Measurements from ENCODE around the gene FETUB.
"Not testable (repeated sequence)": the region's sequence is repeated elsewhere in the genome, so short reads cannot be mapped to it uniquely, and the experiment has no call there.

The FETUB gene

GRCh38 chr3:186628756-186629155 is 11.4 kb upstream of the FETUB start:
- TF ChIP-seq ZFX (IDR thresholded peaks at IDR 0.05) (no peak), CTCF (conservative IDR thresholded peaks at IDR 0.05) (no peak)
- no peak overlapping the region for H3K27ac ChIP-seq

- TF ChIP-seq CTCF (conservative IDR thresholded peaks at IDR 0.05) (no peak), ZFX (IDR thresholded peaks at IDR 0.05) (no peak)
- H3K27ac ChIP-seq = no peak overlapping the region
These were observed 9.1 kb upstream of the FETUB start for GRCh38 chr3:186630950-186631641.

GRCh38 chr3:186633481-186633880 is 6.7 kb upstream of the FETUB start:
- TF ChIP-seq CTCF (conservative IDR thresholded peaks at IDR 0.05) (no peak), ZFX (IDR thresholded peaks at IDR 0.05) (no peak)
- H3K27ac ChIP-seq = no peak overlapping the region

- not testable (repeated sequence) for H3K27ac ChIP-seq
These were observed 6.0 kb upstream of the FETUB start for GRCh38 chr3:186634207-186634606.

- TF ChIP-seq CTCF (conservative IDR thresholded peaks at IDR 0.05) (no peak), ZFX (IDR thresholded peaks at IDR 0.05) (no peak)
- H3K27ac ChIP-seq = no peak overlapping the region
These were observed 4.7 kb upstream of the FETUB start for GRCh38 chr3:186635532-186635931.

- no peak overlapping the region for H3K27ac ChIP-seq
- TF ChIP-seq ZFX (IDR thresholded peaks at IDR 0.05) (no peak), CTCF (conservative IDR thresholded peaks at IDR 0.05) (no peak)
These were observed 3.7 kb upstream of the FETUB start for GRCh38 chr3:186636536-186636935.

- TF ChIP-seq ZFX (IDR thresholded peaks at IDR 0.05) = no peak
- no peak for TF ChIP-seq CTCF (conservative IDR thresholded peaks at IDR 0.05)
- H3K27ac ChIP-seq = no peak overlapping the region
These were observed 2.5 kb upstream of the FETUB start for GRCh38 chr3:186637686-186638085.

- TF ChIP-seq ZFX (IDR thresholded peaks at IDR 0.05) (no peak), CTCF (conservative IDR thresholded peaks at IDR 0.05) (no peak)
- H3K27ac ChIP-seq = no peak overlapping the region
These were observed 1.9 kb upstream of the FETUB start for GRCh38 chr3:186638259-186638658.

Data from C4-2B (cell line).